Type B pancreatic cell (in vitro differentiated cells): ENCODE data around the gene CCDC73. TPM values are rescaled to one million over a fixed set of nuclear protein-coding genes. Genes with fewer than 3 reads are reported as not detected.
"Not testable (repeated sequence)": the region's sequence is repeated elsewhere in the genome, so short reads cannot be mapped to it uniquely, and the experiment has no call there.

Source experiments
- DNase-seq: peaks from one replicate; pipeline ENCODE4 v3.0.0; 2021; ENCODE audit warnings: mixed read lengths; ENCODE audit not compliant: unreplicated experiment; ENCODE audit errors: extremely low spot score
- H3K27ac Mint-ChIP-seq: 2 replicates; pipeline ENCODE4 v1.8.0; 2021; ENCODE audit warnings: mild to moderate bottlenecking, mixed read lengths
- H3K27me3 Mint-ChIP-seq: 2 replicates; pipeline ENCODE4 v1.8.0; 2021; ENCODE audit warnings: mixed read lengths
- H3K36me3 Mint-ChIP-seq: 2 replicates; pipeline ENCODE4 v1.8.0; 2021; ENCODE audit warnings: mixed read lengths
- H3K4me1 Mint-ChIP-seq: one replicate; pipeline ENCODE4 v1.8.0; 2021; ENCODE audit warnings: mixed read lengths; ENCODE audit not compliant: unreplicated experiment
- H3K4me3 Mint-ChIP-seq: 2 replicates; pipeline ENCODE4 v1.8.0; 2021; ENCODE audit warnings: mild to moderate bottlenecking, mixed read lengths
- H3K9me3 Mint-ChIP-seq: 2 replicates; pipeline ENCODE4 v1.8.0; 2021; ENCODE audit warnings: mixed read lengths
- total RNA-seq: library from RNA; stranded (reverse); gene quantifications from 2 replicates; pipeline ENCODE4 v1.2.1, GENCODE V29; 2021; ENCODE audit warnings: low replicate concordance
- TF ChIP-seq, protein P1 (sequence below): fragments of 200-600 bp; sonication (generic); conservative IDR thresholded peaks from 2 replicates; pipeline ENCODE4 v1.5.0; 2021; ENCODE audit warnings: antibody characterized with exemption, mild to moderate bottlenecking

Gene CCDC73
- total RNA-seq, 1 donor from 2014 or later, result 0.07 TPM

DNA sequence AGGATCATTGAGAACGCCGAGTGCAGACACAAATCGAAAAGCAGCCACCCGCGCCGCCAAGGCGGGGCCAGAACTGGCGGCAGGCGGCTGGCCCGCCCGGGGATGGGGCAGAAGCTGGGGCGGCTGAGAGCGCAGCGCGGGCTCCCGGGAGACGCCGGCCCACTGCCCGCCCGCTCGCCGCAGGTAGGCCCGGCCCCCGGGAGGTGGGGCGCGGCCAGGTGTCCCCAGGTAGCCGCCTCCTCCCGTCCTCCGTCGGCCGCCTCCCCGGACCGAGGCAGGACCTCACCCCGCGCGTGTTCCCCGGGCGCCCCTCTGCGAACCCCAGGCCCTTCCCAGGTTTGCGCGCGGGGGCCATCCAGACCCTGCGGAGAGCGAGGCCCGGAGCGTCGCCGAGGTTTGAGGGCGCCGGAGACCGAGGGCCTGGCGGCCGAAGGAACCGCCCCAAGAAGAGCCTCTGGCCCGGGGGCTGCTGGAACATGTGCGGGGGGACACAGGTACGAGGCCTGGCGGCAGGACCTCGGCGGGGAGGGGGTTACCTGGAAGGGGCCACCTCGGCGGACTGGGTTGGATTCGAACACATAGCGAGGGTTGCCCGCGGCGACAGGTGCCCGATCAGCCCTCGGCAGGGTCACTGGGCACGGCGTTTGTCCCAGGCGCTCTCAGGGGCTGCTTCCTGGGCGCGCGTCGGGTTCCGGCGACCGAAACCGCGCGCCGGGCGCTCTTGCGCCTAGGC lies 35.4 kb upstream of the CCDC73 start, which contains the start of gene PRRG4:
Gene PRRG4, plus strand, starts transcription at position 248 of the 733 bp plus-strand sequence. CDS start 603 bp downstream, outside the sequence.
- Mint-ChIP-seq H3K4me3 (peak within 1 kb of the TSS; percentile 94), H3K27me3 (peaks cover 37% of the 10 kb centered on the region), H3K4me1 (peaks cover 17% of the 10 kb centered on the region), H3K27ac (peak within 1 kb of the TSS; percentile 97), H3K36me3 (no peaks in the 10 kb centered on the region), H3K9me3 (no peaks in the 10 kb centered on the region)
- DNase-seq, result peak; percentile 74
- TF ChIP-seq, protein P1, sequence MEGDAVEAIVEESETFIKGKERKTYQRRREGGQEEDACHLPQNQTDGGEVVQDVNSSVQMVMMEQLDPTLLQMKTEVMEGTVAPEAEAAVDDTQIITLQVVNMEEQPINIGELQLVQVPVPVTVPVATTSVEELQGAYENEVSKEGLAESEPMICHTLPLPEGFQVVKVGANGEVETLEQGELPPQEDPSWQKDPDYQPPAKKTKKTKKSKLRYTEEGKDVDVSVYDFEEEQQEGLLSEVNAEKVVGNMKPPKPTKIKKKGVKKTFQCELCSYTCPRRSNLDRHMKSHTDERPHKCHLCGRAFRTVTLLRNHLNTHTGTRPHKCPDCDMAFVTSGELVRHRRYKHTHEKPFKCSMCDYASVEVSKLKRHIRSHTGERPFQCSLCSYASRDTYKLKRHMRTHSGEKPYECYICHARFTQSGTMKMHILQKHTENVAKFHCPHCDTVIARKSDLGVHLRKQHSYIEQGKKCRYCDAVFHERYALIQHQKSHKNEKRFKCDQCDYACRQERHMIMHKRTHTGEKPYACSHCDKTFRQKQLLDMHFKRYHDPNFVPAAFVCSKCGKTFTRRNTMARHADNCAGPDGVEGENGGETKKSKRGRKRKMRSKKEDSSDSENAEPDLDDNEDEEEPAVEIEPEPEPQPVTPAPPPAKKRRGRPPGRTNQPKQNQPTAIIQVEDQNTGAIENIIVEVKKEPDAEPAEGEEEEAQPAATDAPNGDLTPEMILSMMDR, result no peak

DNA sequence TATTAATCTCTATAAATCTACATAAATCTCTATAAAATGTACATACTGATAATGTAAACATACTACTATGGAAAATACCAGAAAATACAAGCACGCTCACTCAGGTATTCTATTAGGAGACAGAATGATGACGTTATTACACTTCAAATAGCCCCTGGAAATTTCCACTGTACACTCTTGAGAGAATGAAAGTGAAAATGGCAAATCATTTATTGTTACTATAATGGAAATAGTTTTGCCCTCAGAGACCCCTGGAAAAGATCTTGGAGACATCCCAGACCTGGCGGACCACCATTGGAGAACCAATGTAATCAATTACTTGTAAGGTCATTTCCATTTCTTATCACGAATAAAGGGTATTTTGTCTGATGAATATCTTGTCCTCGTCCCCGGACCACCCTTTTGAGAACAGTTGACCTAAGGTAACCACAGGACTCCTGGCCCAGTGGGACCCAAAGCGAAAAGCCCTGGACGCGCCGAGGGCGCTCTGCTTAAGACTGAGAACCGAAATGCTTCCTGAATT lies 34.8 kb upstream of the CCDC73 start:
- peak overlapping the region; percentile 94 for H3K4me3 Mint-ChIP-seq
- H3K27ac Mint-ChIP-seq, result peak overlapping the region; percentile 97
- TF ChIP-seq, protein P1, result no peak
- H3K4me1 Mint-ChIP-seq, result peaks cover 17% of the 10 kb centered on the region
- no peak for DNase-seq
- no peaks in the 10 kb centered on the region for H3K9me3 Mint-ChIP-seq
- H3K27me3 Mint-ChIP-seq, result peaks cover 37% of the 10 kb centered on the region
- H3K36me3 Mint-ChIP-seq, result no peaks in the 10 kb centered on the region

DNA sequence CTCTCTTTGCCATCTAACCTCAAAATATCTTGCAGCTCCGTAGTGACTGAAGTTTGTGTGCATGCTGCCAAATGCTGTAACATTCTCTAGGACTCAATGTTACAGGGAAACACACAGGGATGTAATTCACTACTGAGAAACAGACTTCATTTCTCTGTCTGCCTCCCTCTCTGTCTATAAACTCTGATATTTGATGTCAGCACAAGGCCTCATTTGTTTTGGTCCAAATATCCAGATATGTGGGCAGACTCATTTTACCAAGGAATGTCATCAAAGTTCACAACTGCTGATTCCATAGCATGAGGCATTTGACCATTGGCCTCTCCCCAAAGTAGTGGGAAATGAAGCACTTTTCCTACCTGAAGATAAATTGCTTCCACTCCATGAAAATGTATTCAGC lies 32.8 kb upstream of the CCDC73 start:
- no peaks in the 10 kb centered on the region for H3K36me3 Mint-ChIP-seq
- no peaks in the 10 kb centered on the region for H3K9me3 Mint-ChIP-seq
- H3K4me1 Mint-ChIP-seq, result peaks cover 17% of the 10 kb centered on the region
- DNase-seq, result no peak
- no peak overlapping the region for H3K4me3 Mint-ChIP-seq
- peaks cover 33% of the 10 kb centered on the region for H3K27me3 Mint-ChIP-seq
- H3K27ac Mint-ChIP-seq, result no peak overlapping the region
- TF ChIP-seq, protein P1, result no peak

DNA sequence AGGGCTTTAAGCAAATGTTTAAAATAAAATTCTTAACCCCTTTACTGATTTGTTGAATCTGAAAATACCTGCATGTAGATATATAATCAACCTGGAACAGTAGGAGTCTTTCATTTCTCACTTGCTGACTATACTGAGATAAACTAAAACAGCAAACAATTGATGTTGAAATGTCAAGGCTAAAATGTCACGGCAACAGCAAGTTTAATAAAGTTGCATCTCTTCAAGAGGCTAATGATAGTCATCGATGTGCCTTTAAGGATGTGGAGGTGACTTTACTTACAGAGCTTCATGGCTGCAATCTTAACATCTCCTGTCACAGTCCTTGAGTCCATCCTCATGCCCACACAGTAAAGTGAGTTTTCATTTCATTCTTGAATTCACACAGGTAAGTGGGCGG lies 31.7 kb upstream of the CCDC73 start:
- H3K36me3 Mint-ChIP-seq, result no peaks in the 10 kb centered on the region
- H3K4me1 Mint-ChIP-seq, result peaks cover 14% of the 10 kb centered on the region
- TF ChIP-seq, protein P1, result no peak
- H3K4me3 Mint-ChIP-seq, result no peak overlapping the region
- H3K27ac Mint-ChIP-seq, result no peak overlapping the region
- DNase-seq, result no peak
- no peaks in the 10 kb centered on the region for H3K9me3 Mint-ChIP-seq
- H3K27me3 Mint-ChIP-seq, result peaks cover 27% of the 10 kb centered on the region

DNA sequence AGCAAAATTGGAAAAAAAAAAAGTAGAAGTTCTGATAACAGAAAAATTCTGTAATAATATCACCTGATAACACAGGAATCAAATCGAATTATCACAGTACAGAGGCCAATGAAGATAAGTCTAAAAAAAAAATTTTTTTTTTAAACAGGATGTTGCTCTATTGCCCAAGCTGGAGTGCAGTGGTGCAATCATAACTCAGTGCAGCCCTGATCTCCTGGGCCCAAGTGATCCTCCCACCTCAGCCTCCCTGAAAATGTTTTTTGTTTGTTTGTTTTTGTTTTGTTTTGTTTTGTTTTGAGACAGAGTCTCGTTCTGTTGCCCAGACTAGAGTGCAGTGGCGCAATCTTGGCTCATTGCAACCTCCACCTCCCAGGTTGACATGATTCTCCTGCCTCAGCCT lies 29.2 kb upstream of the CCDC73 start:
- not testable (repeated sequence) for H3K4me1 Mint-ChIP-seq, H3K27ac Mint-ChIP-seq, DNase-seq, H3K27me3 Mint-ChIP-seq, H3K4me3 Mint-ChIP-seq, H3K9me3 Mint-ChIP-seq, H3K36me3 Mint-ChIP-seq

DNA sequence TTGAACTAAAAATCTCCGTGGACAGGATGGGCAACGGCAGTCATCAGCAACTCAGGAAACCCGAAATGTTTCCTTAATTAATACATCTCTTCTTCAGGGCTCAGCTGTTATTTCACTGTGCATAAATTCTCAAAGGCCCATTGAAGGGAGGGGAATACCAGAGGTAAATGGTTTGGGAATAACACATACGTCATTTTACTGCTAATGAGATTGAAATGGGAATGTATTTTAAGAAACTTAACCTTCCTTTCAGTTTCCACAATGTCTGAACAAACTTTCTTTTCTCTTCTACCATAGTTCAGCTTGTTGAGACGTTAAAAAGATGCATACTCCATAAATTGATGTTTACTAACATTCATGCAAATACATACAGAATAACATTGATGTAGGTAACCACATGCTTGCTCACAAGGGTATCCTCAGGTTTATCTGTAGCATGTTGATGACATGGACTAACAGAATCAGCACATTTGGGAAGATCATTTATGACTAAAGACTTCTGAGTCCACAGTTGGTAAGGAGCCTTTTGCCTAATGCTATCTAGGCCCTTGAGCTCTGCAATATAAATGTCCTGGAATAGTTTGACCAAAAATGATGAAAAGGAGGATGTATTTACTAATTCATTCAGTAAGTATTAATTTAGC lies 27.6 kb upstream of the CCDC73 start:
- Mint-ChIP-seq H3K36me3 (no peaks in the 10 kb centered on the region), H3K9me3 (no peaks in the 10 kb centered on the region), H3K27me3 (peaks cover 5% of the 10 kb centered on the region), H3K4me3 (no peak overlapping the region), H3K27ac (no peak overlapping the region), H3K4me1 (no peaks in the 10 kb centered on the region)
- TF ChIP-seq, protein P1, result no peak
- no peak for DNase-seq
